CD4-positive, alpha-beta T cell treated with Interleukin-12 subunit alpha and Interleukin-12 subunit beta, for 1 hour (primary cell): ENCODE results near the gene ZNF234.
A peak's percentile ranks its signal among the peaks of the same experiment; 100 is the strongest.
"Not testable (repeated sequence)": the region's sequence is repeated elsewhere in the genome, so short reads cannot be mapped to it uniquely, and the experiment has no call there.

Source experiments
- DNase-seq: peaks from one replicate; pipeline ENCODE4 v3.0.0-alpha.2; 2020

ZNF234 gene

DNA sequence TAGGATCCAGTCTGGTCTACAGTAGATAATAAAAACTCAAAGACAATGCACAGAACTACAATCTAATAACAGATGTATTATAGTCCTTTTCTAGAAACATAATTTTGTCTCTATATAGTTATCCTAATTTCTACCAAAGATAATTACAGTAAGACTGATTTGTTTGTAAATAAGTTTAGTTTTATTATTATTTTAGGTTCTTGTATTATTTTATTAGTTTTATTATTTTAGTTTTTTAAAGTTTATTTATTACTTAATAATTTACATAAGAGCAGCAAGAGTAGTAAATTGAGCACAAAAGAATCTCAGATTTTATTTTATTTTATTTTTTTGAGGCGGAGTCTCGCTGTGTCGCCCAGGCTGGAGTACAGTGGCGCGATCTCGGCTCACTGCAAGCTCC lies 48.7 kb downstream of the ZNF234 start:
- DNase-seq = no peak

DNA sequence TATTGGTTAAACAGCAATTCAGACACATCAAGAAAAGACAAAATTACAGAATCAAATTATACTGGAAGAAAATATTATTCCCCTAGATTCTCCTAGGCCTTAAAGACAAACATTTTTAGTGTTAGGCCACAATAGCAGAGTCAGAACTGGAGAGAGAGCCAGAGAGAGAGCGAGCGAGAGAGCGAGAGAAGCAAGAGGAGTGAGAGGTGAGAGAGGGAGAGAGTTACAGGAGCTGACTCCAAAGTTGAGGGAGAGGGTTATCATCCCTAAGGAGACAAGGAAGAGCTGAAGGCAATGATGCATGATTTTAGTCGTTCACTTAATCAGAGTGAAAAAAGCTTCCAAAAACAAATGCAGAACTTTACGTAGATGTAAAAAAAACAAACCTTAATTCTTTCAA lies 50.8 kb downstream of the ZNF234 start:
- no peak for DNase-seq

DNA sequence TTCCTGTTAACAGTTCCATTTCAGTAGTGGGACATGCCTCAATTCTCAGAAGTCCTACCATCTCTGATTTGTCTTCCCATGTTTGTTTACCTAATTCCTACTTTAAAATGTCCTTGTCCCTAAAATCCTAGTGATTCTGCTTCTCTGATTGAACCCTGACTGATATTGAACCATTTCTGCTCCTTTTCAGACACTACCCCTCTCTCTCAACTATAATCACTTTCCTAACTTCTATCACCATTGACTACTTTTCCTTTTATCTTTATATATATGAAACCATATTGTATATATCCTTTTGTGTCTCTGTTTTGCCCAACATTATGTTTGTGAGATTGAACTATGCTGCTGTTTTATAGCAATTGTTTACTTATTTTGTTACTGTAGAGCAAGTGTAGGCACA lies 55.4 kb downstream of the ZNF234 start:
- DNase-seq = no peak

DNA sequence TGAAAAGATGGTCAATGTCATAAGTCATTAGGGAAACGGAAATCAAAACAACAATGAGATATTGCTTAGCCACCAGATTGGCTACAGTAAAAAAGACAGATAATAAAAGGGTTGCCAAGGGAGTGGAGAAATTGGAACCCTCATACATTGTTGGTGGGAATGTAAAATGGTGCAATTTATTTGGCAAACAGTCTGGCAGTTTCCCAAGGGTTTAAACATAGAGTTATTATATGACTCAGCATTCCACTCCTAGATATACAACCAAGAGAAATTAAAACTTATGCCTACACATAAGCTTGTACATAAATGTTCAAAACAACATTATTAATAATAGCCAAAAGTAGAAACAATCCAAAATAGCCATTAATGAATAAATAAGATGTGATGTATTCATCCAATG lies 61.1 kb downstream of the ZNF234 start:
- no peak for DNase-seq

DNA sequence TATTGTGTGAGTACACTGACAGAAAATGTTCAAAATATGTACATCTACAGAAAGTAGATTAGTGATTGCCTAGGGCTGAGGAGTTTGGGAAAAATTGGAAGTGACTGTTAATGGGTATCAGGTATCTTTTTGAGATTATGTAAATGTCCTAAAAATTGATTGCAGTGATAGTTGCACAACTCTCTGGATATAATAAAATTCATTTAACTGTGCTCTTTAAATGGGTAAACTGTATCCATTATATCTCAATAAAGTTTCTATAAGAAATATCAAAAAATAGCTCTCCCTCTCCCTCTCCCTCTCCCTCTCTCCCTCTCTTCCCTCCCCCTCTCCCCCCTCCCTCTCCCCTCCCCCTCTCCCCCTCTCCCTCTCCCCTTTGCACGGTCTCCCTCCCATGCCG lies 61.6 kb downstream of the ZNF234 start:
- no peak for DNase-seq

DNA sequence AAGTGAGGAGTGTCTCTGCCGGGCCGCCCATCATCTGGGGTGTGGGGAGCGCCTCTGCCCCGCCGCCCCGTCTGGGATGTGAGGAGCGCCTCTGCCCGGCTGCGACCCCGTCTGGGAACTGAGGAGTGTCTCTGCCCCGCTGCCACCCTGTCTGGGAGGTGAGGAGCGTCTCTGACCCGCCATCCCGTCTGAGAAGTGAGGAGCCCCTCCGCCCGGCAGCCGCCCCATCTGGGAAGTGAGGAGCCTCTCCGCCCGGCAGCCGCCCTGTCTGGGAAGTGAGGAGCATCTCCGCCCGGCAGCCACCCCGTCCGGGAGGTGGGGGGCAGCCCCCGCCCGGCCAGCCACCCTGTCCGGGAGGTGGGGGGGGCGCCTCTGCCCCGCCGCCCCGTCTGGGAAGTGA lies 62.5 kb downstream of the ZNF234 start:
- DNase-seq = not testable (repeated sequence)

DNA sequence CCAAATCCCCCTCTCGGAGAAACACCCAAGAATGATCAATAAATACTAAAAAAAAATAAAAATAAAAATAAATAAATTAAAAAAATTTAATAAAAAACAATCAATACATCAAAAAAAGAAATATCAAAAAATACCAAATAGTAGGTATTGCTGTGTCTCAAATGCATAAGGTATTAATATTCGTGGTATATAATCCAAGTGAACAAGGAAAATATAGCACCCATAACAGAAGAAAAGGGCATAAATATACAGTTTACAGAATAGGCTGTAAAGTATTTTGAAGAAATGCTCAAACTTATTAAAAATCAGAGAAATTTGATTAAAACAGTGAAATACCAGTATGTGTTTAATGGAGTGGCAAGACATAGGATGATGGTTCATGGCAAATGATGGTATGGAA lies 63.4 kb downstream of the ZNF234 start:
- no peak for DNase-seq

DNA sequence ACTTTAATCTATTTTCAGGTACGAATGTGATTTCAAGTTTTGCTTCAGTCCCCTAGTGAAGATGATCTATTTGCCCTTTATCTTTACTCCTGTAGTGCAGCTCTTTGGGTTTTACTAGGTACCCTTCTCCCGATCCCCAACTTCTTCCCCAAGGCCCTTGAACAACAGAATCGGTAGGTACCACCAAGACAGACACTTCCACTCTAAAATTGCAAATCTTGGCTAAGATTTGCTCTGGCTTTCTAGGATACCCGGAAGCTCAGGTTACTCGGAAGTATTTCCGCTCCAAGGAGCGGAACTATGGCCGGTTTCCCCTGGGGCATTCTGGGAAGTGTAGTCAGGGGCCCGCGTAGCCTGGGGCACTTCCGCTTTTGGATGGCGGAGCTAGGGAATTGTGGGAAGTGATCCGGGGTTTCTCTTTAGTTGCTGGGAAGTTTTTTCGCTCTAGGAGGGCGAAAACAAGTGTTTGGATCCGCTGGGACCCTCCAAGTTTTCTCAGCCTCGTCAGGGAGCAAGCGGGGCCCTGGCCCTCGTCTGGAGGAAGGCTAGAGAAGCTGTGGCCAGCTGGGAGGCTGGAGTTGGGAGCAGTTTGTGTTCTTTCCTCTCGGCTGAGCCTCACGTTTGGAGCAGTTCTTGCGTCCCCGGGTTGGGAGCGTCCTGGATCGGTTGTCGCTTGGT lies 65.9 kb downstream of the ZNF234 start:
- peak; percentile 85 for DNase-seq
